ENCODE measurements around the gene MAML3. TPM values are rescaled to one million over a fixed set of nuclear protein-coding genes. Genes with fewer than 3 reads are reported as not detected.

MAML3 gene
- total RNA-seq, 1 experiment from 2014 or later = 8.6 TPM

DNA sequence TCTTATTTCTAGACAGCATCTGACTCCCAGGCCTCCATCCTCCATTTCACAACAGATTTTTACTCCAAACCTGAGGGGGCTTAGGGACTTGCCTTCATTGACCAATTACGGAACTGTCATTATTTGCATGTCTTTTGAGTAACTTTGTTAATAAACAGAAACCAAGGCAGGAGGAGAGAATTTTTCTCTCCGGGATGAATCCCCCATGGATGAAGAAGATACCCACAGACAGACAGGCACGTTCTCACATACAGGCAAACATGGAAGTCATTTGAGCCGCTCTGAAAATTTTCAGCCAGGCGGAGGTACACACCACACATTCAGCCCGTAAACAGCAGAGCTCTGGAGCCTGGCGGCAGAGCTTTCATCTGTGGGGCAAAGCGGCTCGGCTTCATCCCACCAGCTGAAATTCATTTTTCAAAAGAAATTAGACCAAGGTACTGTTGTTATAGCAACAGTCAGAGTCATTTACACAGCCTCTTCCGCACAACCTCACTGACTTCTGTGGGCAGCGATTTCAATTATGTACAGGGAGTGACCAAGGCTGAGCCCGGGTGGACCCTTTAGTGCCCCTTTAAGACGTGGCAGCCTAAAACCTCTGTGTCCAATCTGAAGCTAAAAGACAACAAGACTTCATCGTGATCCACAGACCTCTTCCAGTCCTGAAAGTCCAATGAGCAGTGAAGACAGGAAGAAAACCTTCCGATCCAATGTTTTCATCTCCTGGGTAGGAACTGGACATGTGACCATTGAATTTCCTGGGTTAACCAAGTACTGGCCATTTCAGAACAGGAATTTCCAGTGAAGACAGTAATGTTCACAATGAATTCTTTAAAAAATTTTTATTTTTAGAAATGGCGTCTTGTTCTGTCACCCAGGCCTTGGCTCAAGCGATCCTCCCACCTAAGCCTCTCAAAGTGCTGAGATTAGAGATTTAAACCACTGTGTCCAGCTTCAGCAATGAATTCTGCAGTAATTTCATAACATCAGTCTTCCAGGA, 251.4 kb downstream of the MAML3 start:
- no peak for DNase-seq (ENCODE audit: low spot score)

DNA sequence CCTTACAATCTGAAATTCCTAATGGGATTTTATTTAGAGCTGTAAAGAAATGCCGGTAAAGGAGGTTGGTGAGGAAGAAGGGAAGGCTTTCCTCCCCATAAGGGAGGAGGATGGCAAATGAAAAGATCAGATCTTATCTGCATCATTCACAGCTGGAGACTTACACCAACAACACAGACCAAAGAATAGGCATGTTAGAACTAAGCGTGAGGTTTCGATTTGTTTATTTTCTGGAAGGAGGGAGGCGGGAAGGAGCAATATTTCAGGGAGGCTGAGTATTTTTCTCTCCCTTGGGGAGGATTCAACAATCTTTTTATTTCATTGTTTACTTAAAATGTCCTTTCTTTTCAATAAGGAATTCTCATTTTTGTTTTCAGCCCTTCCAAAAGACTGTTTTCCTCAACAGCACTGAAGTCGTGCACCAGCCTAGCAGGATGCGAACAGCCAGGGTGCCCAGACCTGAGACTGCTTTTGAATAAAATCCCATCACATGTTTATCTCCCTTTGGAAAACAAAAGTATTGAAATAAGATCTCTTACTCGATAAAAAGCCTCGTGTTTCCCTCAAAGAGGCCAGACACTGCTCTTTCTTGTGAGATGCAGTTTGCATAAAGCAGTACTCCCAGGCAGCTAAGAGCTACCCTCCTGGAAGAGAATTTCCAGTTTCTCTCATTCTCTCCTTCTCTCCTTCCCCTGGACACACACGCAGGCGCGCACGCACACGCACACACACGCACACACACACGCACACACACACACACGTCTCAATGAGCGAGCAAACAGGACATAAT, 252.3 kb downstream of the MAML3 start:
- DNase-seq (ENCODE audit: low spot score) = no peak

DNA sequence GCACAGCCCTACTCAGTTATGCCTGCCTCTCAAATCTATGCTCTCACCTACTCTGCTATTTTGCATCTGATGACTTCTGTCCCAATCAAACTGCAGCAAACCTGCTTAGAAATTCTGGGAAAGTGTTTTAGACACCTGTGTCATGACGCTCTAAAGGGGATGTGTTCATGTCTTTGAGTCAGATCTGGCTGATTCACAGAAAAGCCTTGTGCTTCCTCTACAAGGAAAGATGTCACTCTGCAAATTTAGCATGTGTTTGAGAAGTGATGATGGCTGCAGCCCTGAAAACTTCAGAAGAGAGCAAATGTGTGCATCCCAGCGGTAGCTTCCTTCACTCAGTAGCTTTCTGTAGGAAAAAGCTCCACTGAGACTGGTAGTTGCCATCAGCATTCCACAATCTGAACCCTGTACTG, 253.0 kb downstream of the MAML3 start:
- DNase-seq (ENCODE audit: low spot score) = no peak

DNA sequence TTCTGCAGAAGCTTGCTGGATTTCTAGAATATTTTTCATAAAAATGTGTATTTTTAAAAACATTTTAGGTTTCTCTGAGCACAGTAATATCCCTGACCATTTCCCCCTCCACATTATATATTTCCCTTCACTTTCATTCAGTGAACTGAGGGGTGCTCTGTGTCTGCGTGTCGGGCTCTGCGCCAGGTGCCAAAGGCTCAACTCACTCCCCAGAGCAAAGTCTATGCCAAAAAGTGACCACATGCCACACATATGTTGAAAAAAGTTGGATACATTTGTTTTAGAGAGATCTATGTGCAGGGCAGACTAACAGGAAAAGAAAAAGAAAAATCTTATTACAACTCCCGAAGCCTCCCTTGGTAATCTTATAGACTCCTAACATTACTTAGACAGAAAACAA, 254.6 kb downstream of the MAML3 start:
- DNase-seq (ENCODE audit: low spot score) = no peak

DNA sequence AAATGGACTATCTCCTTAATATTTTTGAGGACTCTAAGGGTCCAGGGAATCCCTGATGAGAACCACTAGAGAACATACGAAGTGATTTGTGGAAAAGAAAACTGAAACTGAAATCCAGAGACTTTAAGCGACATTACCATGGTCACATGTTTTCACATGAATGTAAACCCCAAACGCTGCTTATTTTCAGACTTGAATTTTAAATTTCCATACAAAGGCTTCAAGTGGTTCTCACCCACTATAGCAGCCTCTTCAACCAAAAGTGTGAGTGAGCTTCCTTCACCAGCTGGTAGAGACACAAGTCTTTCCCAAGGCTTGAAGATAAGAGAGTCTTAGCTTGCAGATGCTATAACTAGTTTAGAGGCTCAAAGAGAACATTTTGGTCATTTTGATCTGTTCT, 255.7 kb downstream of the MAML3 start:
- DNase-seq (ENCODE audit: low spot score) = no peak

DNA sequence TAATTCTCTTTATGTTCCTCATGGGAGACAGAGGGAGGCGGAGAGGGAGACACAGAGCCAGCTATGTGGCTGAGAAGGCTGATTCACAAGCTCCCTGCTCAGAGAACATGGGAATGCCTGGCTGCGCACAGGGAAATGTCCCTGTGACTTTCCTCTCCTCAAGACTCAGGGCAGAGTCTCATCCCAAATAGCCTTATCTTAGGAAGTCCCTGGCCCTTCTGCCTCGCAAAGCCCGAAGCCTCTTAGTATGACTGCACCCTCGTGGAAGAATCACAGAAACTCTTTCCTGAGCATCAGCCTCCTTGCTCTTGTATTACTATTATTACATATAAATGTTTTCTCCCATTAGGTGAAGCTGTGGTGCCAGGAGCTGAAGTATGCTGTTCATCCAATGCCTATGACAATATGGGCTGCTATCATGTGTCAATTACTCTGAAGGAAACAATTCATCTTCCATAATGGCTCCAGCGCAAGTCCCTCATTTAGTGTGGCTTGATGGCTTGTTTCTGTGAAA, 257.8 kb downstream of the MAML3 start:
- DNase-seq (ENCODE audit: low spot score) = no peak

DNA sequence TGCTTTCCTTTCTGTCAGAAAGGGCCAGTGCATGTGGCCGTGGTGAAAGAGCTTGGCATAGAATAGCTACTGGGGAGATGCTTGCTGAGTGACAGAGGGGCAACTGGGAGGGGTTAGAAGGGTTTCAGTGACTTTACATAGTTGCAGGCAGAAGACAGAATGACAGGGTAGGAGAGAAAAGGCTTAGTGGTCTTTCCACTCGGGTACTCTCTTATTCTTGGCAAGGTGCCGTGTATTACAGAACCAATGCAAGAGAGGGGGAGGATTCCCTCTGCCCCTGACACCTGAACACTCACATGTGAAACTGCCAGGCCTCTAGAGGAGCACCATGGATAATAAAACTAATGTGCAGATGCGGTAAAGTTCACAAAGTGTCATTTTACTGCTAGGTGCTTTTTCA, 260.2 kb downstream of the MAML3 start:
- DNase-seq (ENCODE audit: low spot score) = no peak

DNA sequence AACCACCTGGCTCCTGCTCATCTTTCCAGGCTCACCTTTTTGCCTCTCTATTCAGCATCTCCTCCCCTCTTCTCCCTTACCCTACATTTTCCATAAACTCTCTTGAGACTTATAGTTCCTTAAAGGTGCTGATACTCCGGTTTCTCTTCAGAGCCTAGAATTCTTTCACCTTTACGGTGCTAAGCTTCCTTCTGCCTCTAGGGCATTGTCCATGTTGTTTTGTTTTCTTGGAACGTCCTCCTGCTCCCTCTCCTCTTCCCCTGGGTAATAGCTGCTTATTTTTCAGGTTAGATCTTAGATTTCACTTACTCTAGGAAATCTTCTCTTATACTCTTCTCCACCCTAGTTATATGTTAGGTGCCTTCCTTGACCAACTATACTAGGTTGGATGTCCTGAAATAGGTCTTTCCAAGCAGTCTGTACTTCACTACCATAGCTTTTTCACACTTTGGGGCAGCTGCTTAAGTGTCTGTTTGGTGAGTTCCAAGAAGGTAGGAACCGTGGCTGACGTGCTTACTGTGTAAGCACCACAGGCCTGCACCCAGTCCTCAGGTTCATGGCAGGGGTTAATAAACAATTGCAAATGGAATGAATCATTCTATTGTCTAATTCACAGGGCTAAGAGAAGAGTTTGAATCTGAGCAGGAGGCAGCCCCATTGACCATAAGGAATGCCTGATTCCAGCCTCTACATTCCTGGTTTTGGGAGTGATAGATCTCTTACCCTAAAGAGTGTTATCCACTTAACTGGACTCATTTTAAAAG, 260.8 kb downstream of the MAML3 start:
- no peak for DNase-seq (ENCODE audit: low spot score)

DNA sequence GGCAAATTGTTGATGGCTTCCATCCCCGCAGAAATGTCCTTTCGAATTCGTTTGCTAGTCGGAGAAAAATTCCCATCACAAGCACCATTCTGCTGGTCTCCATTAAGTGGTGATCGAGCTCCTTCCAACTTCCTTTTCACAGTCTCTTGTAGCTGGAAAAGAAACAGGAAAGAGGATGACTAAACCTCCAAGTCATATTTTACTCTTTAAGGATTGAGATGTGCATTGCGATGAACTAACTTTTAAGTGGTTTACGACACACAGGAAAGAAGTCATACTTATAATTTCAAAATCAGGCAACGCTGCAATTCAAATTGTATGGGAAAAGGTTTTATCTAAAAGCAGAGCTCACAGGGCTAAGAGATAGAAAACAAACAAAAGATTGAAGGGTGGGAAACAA, 263.2 kb downstream of the MAML3 start:
- no peak for DNase-seq (ENCODE audit: low spot score)

DNA sequence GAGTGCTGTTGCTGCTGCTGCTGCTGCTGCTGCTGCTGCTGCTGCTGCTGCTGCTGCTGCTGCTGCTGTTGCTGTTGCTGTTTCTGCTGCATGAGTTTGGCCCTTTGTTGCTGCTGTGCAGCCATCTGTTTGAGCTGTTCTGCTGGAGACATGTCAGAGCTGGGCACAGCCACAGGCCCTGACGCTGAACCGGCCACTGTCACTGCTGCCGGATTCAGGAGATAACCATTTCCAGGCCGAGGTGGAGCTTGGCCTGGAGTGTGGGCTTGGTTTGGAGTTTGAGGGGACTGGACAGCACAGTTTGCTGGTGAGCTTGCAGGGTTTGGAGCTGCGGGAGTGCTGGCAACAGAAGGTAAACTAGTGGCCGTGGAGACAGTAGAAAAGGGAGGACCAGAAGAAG, 264.1 kb downstream of the MAML3 start:
- no peak for DNase-seq (ENCODE audit: low spot score)

DNA sequence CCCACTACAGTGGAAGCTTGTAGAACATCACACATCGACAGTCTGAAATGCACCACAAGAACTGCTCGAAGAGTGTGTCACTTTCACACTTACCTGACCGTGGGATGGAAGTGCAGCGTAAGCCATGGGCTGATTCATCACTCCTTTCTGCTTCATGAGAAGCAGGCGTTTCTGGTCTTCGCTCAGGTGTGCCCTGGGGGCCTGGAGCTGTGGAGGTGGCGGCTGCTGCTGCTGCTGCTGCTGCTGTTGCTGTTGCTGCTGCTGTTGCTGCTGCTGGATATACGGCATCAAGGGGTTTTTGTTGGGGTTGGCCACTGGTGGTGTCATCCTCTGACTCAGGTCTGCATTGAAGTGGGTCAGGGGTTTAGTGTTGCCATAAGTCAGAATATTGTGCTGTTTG, 264.7 kb downstream of the MAML3 start:
- DNase-seq (ENCODE audit: low spot score) = no peak

DNA sequence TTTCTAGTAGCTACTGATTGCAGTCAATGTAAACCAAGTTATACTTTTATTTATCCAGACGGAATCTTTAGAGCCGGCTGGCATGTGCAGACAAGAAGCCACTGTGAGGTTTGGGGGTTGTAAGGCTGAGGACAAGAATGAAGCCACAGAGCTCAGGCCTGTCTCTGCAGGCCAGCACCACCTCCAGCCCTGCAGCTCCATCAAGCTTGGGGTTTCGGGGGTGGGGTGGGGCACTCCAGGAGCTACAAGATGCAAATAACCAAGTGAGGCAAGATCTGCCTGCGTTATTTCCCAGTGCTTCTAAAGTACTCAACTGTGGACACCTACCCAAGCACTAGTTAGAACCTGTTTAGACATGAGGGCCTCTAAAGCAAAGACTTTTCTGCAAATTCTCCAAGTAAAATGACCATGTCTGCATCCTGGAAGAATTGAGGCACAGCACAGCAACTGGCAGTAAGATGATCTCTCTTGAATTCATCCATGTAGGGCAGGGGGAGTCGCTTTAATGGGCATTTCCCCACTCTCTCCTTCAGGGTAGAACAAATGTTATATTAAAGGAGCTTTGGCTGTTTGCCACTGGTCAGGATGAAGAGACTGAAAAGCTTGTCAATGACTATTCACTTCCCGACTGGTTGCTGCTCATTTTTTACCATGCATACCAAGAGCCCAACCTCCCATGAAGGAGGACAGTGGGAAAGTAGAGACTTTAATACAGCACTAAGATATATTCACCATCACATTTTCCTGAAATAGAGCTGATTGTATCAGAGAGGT, 265.8 kb downstream of the MAML3 start:
- no peak for DNase-seq (ENCODE audit: low spot score)

DNA sequence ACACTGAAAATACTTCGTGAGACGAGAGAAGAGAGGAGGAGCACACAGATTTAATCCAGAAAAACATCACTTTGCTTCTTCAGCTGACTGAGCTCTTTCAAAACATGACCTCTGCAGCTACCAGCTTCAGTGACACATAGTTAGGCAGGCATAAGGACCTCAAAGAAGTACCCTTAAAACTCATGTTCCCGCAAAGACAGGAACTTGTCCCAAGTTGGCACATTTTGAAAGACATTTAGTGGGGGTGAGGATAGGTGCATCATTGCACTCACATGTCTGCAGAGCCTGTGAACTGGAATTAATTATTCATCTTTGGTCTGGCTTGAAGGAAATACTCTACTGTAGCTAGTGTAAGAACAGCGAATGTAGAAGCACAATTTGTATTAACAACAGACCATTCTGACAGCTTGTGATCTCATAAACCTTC, 266.6 kb downstream of the MAML3 start:
- no peak for DNase-seq (ENCODE audit: low spot score)

DNA sequence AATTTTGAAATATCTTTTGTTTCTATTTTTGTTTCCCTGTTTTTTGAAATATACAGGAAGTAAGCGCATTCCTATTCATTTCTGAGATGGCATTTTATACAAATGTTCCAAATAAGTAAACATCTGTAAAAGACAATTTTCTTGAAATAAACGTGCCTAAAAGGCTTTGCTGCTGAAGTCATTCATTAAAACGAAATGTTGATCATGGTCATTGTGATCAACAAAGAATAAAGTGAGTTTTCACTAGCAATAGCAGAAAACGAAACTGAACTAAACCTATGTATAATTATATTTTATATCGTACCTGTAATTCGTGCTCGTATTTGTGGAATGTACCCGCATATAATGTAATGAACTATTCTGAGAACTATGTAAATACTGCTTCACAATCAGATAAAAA, 267.2 kb downstream of the MAML3 start:
- no peak for DNase-seq (ENCODE audit: low spot score)

DNA sequence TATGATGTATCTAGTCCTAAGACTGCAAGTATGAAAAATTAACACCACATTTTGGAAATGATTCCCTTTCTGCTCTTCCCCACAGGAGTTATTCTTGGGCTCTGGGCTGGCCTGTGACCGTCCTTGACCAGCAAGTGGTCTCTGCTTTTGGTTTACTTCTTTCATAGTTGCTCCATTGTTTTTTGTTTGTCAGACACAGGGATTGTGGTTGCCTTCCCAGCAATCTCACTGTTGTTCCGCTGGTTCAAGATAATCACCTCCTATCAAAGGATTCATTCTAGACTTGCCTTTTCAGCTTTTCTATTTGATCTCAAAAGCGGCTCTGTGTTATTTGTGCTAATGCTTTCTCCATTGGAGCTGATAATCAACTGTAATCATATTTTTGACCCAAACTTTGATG, 269.5 kb downstream of the MAML3 start:
- DNase-seq (ENCODE audit: low spot score) = no peak

DNA sequence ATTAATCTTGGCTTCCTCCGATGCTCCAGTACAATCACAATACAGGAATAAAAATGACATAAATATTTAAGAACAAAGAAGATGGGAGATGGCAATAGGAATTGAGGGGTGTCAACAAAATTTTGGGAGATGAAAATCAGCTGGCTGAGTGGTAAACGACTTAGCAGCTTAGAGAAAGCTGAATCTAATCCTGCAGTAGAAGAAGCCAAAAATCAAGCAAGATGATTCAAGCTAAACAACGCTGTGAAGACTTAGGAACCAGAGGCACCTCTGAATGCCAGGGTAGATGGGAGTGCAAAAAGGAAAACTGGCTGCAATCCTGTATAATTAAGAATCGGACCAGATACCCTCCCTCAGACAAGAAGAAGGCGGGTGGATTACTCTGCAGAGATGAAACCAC, 273.1 kb downstream of the MAML3 start:
- DNase-seq (ENCODE audit: low spot score) = no peak

DNA sequence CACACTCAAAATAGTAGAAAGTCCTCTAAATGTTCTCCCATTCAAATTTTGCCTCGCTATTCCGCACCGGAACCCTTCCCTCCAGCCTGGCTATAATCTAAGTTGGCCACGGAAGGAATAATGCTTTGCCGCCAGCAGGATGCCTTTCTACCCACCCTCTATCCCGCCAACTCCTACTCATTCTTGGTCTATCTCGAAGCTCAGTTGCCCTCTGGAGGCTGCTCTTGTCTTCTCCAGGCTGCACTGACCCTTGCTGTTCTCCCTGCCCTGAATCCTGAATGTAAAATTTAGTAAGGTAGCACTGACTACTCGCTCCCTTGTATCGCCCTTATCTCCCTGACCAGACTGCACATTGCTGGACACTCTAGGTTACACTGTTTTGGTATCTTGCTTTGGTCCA, 275.9 kb downstream of the MAML3 start:
- DNase-seq (ENCODE audit: low spot score) = no peak

DNA sequence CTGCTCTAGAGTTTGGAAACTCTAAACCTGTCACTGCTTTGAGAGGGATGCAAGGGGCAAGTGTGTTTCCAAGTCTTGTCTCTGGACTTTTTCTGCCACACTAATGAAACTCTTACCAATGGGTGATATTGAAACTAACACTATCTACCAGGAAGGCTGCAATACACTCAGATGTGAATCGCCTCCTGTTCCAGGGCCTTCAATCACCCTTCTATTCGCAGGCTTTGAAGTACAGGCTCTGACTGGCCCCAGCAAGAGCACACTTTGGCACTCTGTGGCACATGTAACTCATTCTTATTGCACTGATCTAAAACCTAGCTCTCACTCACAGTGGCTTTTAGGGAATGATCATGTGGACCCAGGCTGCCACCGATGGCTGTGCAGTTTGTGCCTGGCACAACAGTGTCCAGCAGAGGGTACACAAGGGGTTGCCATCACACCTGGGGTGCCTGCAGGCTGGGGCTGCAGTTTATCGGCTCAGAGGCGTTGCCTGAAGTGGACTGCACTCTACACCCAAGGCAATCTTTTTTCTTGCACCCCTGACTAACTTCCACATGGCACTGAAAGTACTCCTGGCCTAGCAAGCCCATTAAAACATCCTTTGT, 277.5 kb downstream of the MAML3 start:
- no peak for DNase-seq (ENCODE audit: low spot score)

DNA sequence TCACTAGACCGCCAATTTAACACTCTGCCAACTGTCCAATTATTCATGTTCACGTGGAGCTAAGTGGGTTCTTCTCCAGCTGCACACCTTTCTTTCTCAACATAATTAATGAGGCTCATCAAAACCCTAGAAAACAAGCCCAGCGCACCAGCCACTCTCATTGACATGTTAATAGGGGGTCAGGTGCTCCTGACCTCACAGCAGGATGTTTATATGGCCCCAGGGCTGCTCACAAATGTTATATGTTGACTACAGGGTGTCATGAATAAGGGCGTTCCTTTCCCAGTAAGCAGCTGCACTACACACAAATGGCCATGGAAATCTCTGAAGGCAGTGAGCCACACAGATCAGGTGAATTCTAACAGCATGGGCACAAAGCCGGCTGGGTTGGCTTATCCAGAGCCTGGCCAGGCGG, 278.6 kb downstream of the MAML3 start:
- DNase-seq (ENCODE audit: low spot score) = no peak

DNA sequence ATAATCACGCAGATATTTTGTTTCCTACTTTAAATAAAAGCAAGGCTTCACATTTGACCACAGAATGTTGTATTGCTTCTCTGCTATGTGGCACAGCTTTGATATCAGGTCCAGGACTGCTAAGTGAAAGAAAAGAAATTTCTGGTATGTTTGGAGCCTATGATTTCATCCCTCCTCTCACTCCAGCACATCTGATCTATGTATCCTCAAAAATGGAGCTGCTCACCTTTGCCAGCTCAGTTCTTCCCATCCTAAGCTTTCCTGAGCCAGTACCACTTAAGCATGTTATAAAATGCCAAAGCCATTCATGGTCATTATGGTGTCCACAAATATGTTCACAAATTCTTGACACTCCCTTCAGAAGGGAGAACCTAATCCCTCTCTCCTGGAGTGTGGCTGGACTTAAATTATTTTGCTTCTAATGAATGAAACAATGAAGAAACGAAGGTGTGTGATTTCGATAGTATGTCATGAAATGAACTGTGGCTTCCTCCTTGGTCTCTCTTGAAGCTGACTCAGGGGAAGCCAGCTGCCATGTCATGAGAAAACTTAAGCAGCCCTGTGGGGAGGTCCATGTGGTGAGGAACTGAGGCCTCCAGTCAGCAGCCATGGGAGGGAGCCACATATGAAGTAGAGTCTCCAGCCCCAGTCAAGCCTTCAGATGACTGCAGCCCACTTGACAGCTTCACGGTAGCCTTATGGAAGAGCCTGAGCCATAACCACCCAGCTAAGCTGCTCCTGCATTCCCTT, 280.7 kb downstream of the MAML3 start:
- no peak for DNase-seq (ENCODE audit: low spot score)

All from HT-29 (cell line).